SK-N-SH treated with all-trans-retinoic acid at 6 μM for 48 hours (cell line): ENCODE data around the gene RPRM.
"Not testable (repeated sequence)": the region's sequence is repeated elsewhere in the genome, so short reads cannot be mapped to it uniquely, and the experiment has no call there.

Experiments used
- ARNTL ChIP-seq: fragments of 450-650 bp; formaldehyde crosslinking; IDR thresholded peaks from 2 replicates; pipeline ENCODE4 v1.5.0; 2020; ENCODE audit warnings: low read depth, mild to moderate bottlenecking, moderate library complexity, borderline replicate concordance
- BACH2 ChIP-seq: fragments of 250-450 bp; sonication (Bioruptor Pico); IDR thresholded peaks from 2 replicates; pipeline ENCODE4 v1.9.0; 2021; ENCODE audit warnings: mild to moderate bottlenecking, borderline replicate concordance
- CREB5 ChIP-seq: fragments of 250-450 bp; sonication (Bioruptor Pico); IDR thresholded peaks from 2 replicates; pipeline ENCODE4 v1.5.1; 2020; ENCODE audit warnings: low read depth, mild to moderate bottlenecking, moderate library complexity
- CSRNP3 ChIP-seq: fragments of 250-450 bp; sonication (Bioruptor Pico); IDR thresholded peaks from 2 replicates; pipeline ENCODE4 v1.5.1; 2021; ENCODE audit warnings: mild to moderate bottlenecking, moderate library complexity
- ESRRG ChIP-seq: fragments of 250-450 bp; sonication (Bioruptor Pico); IDR thresholded peaks from 2 replicates; pipeline ENCODE4 v1.6.1; 2021; ENCODE audit warnings: mild to moderate bottlenecking
- GLIS3 ChIP-seq: fragments of 250-450 bp; sonication (Bioruptor Pico); IDR thresholded peaks from 2 replicates; pipeline ENCODE4 v1.5.0; 2020; ENCODE audit warnings: mild to moderate bottlenecking, moderate library complexity
- PATZ1 ChIP-seq: fragments of 250-450 bp; sonication (Bioruptor Pico); IDR thresholded peaks from 2 replicates; pipeline ENCODE4 v1.8.0; 2020; ENCODE audit warnings: mild to moderate bottlenecking, moderate library complexity, borderline replicate concordance
- RARB ChIP-seq: fragments of 250-450 bp; sonication (Bioruptor Pico); IDR thresholded peaks from 2 replicates; pipeline ENCODE4 v1.8.0; 2021; ENCODE audit warnings: mild to moderate bottlenecking, moderate library complexity
- SNAI2 ChIP-seq: fragments of 250-450 bp; sonication (Bioruptor Pico); IDR thresholded peaks from 2 replicates; pipeline ENCODE4 v1.5.0; 2020; ENCODE audit warnings: mild to moderate bottlenecking, moderate library complexity
- ZC3H10 ChIP-seq: fragments of 250-450 bp; sonication (Bioruptor Pico); IDR thresholded peaks from 2 replicates; pipeline ENCODE4 v1.5.1; 2021; ENCODE audit warnings: mild to moderate bottlenecking, moderate library complexity
- ZNF8 ChIP-seq: fragments of 450-650 bp; formaldehyde crosslinking; IDR thresholded peaks from 2 replicates; pipeline ENCODE4 v1.5.0; 2020; ENCODE audit warnings: mild to moderate bottlenecking, moderate library complexity

GRCh38 chr2:153506499-153506898 is 27.9 kb upstream of the RPRM start:
- not testable (repeated sequence) for TF ChIP-seq ZNF8 (CRISPR knock-in tag); CREB5 (CRISPR knock-in tag); ARNTL (CRISPR knock-in tag); ZC3H10 (CRISPR knock-in tag); GLIS3 (CRISPR knock-in tag); RARB (CRISPR knock-in tag); PATZ1; BACH2 (CRISPR knock-in tag); ESRRG (CRISPR knock-in tag); SNAI2 (CRISPR knock-in tag); CSRNP3 (CRISPR knock-in tag)
